GM12878 (cell line): ENCODE results near the gene PCAT6.

Source experiments
- BACH1 ChIP-seq: fragments of 450-650 bp; IDR thresholded peaks from 2 replicates; pipeline ENCODE4 v1.6.1; 2017; ENCODE audit warnings: mild to moderate bottlenecking, borderline replicate concordance
- GABPA ChIP-seq: IDR thresholded peaks from 2 replicates; pipeline ENCODE4 v1.6.1; 2014; ENCODE audit warnings: antibody characterized with exemption, low read depth, mild to moderate bottlenecking, inconsistent platforms

GRCh38 chr1:202794051-202794740 lies 16.6 kb upstream of the PCAT6 start:
- no peak for TF ChIP-seq BACH1
- TF ChIP-seq GABPA, result no peak
